WTC11 (cell line): ENCODE results near the gene AQP3. TPM values are rescaled to one million over a fixed set of nuclear protein-coding genes. Genes with fewer than 3 reads are reported as not detected.

Source experiments
- ATAC-seq: fragments of 200-7000 bp; cut with Tn5 transposase; 2 replicates; pipeline ENCODE4 v1.10.0; 2021; ENCODE audit warnings: mild to moderate bottlenecking, moderate library complexity
- CTCF ChIA-PET: fragments of 300-600 bp; sonication (Branson Sonifier 250); formaldehyde crosslinking; loops from one replicate; lab custom pipeline; 2021; ENCODE audit warnings: antibody characterized with exemption; lab: Charles Lee
- POLR2A ChIA-PET: fragments of 350-600 bp; sonication (Branson Sonifier 250); formaldehyde crosslinking; loops from one replicate; lab custom pipeline; 2021; ENCODE audit warnings: antibody characterized with exemption; lab: Charles Lee
- DNase-seq: peaks from one replicate; pipeline ENCODE4 v3.0.0; 2021; ENCODE audit warnings: low spot score
- H3K27ac Mint-ChIP-seq: 2 replicates; pipeline ENCODE4 v1.8.0; 2021; ENCODE audit warnings: mixed read lengths
- H3K27me3 Mint-ChIP-seq: 2 replicates; pipeline ENCODE4 v1.8.0; 2021; ENCODE audit warnings: low read depth, mild to moderate bottlenecking, moderate library complexity, mixed read lengths
- H3K36me3 Mint-ChIP-seq: 2 replicates; pipeline ENCODE4 v1.8.0; 2021; ENCODE audit warnings: mixed read lengths
- H3K4me1 Mint-ChIP-seq: 2 replicates; pipeline ENCODE4 v1.8.0; 2022; ENCODE audit warnings: mixed read lengths
- H3K4me3 Mint-ChIP-seq: 2 replicates; pipeline ENCODE4 v1.8.0; 2021; ENCODE audit warnings: mild to moderate bottlenecking, moderate library complexity, mixed read lengths
- H3K9me3 Mint-ChIP-seq: 2 replicates; pipeline ENCODE4 v1.8.0; 2021; ENCODE audit warnings: mixed read lengths
- ELF4 ChIP-seq: sonication (generic); formaldehyde crosslinking; IDR thresholded peaks from 2 replicates; pipeline ENCODE4 v1.8.1; 2022; ENCODE audit warnings: low read depth, mild to moderate bottlenecking, moderate library complexity, missing genetic modification reagents
- HMGA2 ChIP-seq: fragments of 250-450 bp; sonication (Bioruptor Pico); IDR thresholded peaks from 2 replicates; pipeline ENCODE4 v1.4.0; 2021; ENCODE audit warnings: mild to moderate bottlenecking, moderate library complexity
- NR1H2 ChIP-seq: sonication (generic); formaldehyde crosslinking; IDR thresholded peaks from 2 replicates; pipeline ENCODE4 v1.9.0; 2021; ENCODE audit warnings: mild to moderate bottlenecking, moderate library complexity, missing genetic modification reagents
- PRRX2 ChIP-seq: fragments of 250-450 bp; sonication (Bioruptor Pico); IDR thresholded peaks from 2 replicates; pipeline ENCODE4 v1.8.0; 2021; ENCODE audit warnings: mild to moderate bottlenecking
- TP53 ChIP-seq: sonication (generic); formaldehyde crosslinking; IDR thresholded peaks from 2 replicates; pipeline ENCODE4 v1.8.1; 2023; ENCODE audit warnings: mild to moderate bottlenecking, missing genetic modification reagents
- ZBTB21 ChIP-seq: sonication (generic); formaldehyde crosslinking; IDR thresholded peaks from 2 replicates; pipeline ENCODE4 v1.8.1; 2023; ENCODE audit warnings: mild to moderate bottlenecking, missing genetic modification reagents, borderline replicate concordance
- total RNA-seq: library from RNA; stranded (reverse); gene quantifications from 3 replicates; pipeline ENCODE4 v1.2.3, GENCODE V29; 2021
- TF ChIP-seq, protein P1 (sequence below): fragments of 250-450 bp; sonication (Bioruptor Pico); IDR thresholded peaks from 2 replicates; pipeline ENCODE4 v1.9.0; 2021; ENCODE audit warnings: mild to moderate bottlenecking
- TF ChIP-seq, protein P2 (sequence below): sonication (generic); formaldehyde crosslinking; IDR thresholded peaks from 2 replicates; pipeline ENCODE4 v1.8.1; 2022; ENCODE audit warnings: mild to moderate bottlenecking, moderate library complexity, missing genetic modification reagents
- TF ChIP-seq, protein P3 (sequence below): sonication (generic); formaldehyde crosslinking; IDR thresholded peaks from 2 replicates; pipeline ENCODE4 v1.8.1; 2023; ENCODE audit warnings: mild to moderate bottlenecking, missing genetic modification reagents, moderate library complexity
- TF ChIP-seq, protein P4 (sequence below): sonication (generic); formaldehyde crosslinking; IDR thresholded peaks from 2 replicates; pipeline ENCODE4 v1.8.1; 2022; ENCODE audit warnings: mild to moderate bottlenecking, missing genetic modification reagents, moderate library complexity, borderline replicate concordance
- TF ChIP-seq, protein P5 (sequence below): sonication (generic); formaldehyde crosslinking; IDR thresholded peaks from 2 replicates; pipeline ENCODE4 v1.8.1; 2022; ENCODE audit warnings: low read depth, missing genetic modification reagents, borderline replicate concordance
- TF ChIP-seq, protein P6 (sequence below): sonication (generic); formaldehyde crosslinking; IDR thresholded peaks from 2 replicates; pipeline ENCODE4 v1.8.1; 2022; ENCODE audit warnings: missing genetic modification reagents, borderline replicate concordance
- TF ChIP-seq, protein P7 (sequence below): sonication (generic); formaldehyde crosslinking; IDR thresholded peaks from 2 replicates; pipeline ENCODE4 v1.8.1; 2023; ENCODE audit warnings: mild to moderate bottlenecking, missing genetic modification reagents, borderline replicate concordance
- TF ChIP-seq, protein P8 (sequence below): sonication (generic); formaldehyde crosslinking; IDR thresholded peaks from 2 replicates; pipeline ENCODE4 v1.8.0; 2022; ENCODE audit warnings: missing genetic modification reagents

The AQP3 gene
- total RNA-seq, 1 experiment from 2014 or later, result 3.0 TPM

DNA sequence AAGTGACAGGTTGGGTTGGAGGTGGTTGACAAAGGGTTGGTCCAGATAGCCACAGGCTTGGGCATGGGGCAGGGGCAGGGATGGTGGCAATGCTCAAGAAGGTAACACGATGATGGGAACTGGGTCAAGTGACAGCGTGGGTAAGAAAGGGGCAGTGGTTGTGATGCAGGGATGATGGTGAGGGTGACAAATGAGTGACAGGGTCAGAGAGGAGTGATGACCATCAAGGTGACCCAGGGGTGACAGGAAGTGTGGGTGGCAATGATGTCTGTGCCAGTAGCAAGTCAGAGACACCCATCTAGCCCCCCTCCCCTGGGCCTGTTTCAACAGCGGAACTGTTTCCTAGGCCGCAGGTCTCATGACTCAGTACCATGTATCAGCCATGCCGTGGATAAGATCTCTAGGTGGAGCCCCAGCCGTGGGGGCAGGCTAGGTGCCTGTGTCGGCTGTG lies 20.5 kb downstream of the AQP3 start:
- Mint-ChIP-seq H3K27ac (no peak overlapping the region), H3K4me1 (no peaks in the 10 kb centered on the region), H3K27me3 (no peaks in the 10 kb centered on the region), H3K36me3 (no peaks in the 10 kb centered on the region), H3K9me3 (no peaks in the 10 kb centered on the region), H3K4me3 (no peak overlapping the region)
- no peak for DNase-seq
- TF ChIP-seq HMGA2 (CRISPR knock-in tag), result no peak
- no peak for TF ChIP-seq PRRX2
- TF ChIP-seq TP53 (CRISPR knock-in tag), result no peak
- TF ChIP-seq, protein P1, sequence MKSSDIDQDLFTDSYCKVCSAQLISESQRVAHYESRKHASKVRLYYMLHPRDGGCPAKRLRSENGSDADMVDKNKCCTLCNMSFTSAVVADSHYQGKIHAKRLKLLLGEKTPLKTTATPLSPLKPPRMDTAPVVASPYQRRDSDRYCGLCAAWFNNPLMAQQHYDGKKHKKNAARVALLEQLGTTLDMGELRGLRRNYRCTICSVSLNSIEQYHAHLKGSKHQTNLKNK, result no peak
- TF ChIP-seq, protein P2, sequence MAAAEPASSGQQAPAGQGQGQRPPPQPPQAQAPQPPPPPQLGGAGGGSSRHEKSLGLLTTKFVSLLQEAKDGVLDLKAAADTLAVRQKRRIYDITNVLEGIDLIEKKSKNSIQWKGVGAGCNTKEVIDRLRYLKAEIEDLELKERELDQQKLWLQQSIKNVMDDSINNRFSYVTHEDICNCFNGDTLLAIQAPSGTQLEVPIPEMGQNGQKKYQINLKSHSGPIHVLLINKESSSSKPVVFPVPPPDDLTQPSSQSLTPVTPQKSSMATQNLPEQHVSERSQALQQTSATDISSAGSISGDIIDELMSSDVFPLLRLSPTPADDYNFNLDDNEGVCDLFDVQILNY (CRISPR knock-in tag), result no peak
- TF ChIP-seq, protein P3, sequence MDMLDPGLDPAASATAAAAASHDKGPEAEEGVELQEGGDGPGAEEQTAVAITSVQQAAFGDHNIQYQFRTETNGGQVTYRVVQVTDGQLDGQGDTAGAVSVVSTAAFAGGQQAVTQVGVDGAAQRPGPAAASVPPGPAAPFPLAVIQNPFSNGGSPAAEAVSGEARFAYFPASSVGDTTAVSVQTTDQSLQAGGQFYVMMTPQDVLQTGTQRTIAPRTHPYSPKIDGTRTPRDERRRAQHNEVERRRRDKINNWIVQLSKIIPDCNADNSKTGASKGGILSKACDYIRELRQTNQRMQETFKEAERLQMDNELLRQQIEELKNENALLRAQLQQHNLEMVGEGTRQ (CRISPR knock-in tag), result no peak
- TF ChIP-seq, protein P4, sequence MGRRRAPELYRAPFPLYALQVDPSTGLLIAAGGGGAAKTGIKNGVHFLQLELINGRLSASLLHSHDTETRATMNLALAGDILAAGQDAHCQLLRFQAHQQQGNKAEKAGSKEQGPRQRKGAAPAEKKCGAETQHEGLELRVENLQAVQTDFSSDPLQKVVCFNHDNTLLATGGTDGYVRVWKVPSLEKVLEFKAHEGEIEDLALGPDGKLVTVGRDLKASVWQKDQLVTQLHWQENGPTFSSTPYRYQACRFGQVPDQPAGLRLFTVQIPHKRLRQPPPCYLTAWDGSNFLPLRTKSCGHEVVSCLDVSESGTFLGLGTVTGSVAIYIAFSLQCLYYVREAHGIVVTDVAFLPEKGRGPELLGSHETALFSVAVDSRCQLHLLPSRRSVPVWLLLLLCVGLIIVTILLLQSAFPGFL (CRISPR knock-in tag), result no peak
- TF ChIP-seq ZBTB21, result no peak
- TF ChIP-seq ELF4 (CRISPR knock-in tag), result no peak
- TF ChIP-seq, protein P5, sequence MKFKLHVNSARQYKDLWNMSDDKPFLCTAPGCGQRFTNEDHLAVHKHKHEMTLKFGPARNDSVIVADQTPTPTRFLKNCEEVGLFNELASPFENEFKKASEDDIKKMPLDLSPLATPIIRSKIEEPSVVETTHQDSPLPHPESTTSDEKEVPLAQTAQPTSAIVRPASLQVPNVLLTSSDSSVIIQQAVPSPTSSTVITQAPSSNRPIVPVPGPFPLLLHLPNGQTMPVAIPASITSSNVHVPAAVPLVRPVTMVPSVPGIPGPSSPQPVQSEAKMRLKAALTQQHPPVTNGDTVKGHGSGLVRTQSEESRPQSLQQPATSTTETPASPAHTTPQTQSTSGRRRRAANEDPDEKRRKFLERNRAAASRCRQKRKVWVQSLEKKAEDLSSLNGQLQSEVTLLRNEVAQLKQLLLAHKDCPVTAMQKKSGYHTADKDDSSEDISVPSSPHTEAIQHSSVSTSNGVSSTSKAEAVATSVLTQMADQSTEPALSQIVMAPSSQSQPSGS (CRISPR knock-in tag), result no peak
- TF ChIP-seq, protein P6, sequence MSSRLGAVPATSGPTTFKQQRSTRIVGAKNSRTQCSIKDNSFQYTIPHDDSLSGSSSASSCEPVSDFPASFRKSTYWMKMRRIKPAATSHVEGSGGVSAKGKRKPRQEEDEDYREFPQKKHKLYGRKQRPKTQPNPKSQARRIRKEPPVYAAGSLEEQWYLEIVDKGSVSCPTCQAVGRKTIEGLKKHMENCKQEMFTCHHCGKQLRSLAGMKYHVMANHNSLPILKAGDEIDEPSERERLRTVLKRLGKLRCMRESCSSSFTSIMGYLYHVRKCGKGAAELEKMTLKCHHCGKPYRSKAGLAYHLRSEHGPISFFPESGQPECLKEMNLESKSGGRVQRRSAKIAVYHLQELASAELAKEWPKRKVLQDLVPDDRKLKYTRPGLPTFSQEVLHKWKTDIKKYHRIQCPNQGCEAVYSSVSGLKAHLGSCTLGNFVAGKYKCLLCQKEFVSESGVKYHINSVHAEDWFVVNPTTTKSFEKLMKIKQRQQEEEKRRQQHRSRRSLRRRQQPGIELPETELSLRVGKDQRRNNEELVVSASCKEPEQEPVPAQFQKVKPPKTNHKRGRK (CRISPR knock-in tag), result no peak
- TF ChIP-seq, protein P7, sequence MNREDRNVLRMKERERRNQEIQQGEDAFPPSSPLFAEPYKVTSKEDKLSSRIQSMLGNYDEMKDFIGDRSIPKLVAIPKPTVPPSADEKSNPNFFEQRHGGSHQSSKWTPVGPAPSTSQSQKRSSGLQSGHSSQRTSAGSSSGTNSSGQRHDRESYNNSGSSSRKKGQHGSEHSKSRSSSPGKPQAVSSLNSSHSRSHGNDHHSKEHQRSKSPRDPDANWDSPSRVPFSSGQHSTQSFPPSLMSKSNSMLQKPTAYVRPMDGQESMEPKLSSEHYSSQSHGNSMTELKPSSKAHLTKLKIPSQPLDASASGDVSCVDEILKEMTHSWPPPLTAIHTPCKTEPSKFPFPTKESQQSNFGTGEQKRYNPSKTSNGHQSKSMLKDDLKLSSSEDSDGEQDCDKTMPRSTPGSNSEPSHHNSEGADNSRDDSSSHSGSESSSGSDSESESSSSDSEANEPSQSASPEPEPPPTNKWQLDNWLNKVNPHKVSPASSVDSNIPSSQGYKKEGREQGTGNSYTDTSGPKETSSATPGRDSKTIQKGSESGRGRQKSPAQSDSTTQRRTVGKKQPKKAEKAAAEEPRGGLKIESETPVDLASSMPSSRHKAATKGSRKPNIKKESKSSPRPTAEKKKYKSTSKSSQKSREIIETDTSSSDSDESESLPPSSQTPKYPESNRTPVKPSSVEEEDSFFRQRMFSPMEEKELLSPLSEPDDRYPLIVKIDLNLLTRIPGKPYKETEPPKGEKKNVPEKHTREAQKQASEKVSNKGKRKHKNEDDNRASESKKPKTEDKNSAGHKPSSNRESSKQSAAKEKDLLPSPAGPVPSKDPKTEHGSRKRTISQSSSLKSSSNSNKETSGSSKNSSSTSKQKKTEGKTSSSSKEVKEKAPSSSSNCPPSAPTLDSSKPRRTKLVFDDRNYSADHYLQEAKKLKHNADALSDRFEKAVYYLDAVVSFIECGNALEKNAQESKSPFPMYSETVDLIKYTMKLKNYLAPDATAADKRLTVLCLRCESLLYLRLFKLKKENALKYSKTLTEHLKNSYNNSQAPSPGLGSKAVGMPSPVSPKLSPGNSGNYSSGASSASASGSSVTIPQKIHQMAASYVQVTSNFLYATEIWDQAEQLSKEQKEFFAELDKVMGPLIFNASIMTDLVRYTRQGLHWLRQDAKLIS (CRISPR knock-in tag), result no peak
- no peak for TF ChIP-seq NR1H2 (CRISPR knock-in tag)
- TF ChIP-seq, protein P8, sequence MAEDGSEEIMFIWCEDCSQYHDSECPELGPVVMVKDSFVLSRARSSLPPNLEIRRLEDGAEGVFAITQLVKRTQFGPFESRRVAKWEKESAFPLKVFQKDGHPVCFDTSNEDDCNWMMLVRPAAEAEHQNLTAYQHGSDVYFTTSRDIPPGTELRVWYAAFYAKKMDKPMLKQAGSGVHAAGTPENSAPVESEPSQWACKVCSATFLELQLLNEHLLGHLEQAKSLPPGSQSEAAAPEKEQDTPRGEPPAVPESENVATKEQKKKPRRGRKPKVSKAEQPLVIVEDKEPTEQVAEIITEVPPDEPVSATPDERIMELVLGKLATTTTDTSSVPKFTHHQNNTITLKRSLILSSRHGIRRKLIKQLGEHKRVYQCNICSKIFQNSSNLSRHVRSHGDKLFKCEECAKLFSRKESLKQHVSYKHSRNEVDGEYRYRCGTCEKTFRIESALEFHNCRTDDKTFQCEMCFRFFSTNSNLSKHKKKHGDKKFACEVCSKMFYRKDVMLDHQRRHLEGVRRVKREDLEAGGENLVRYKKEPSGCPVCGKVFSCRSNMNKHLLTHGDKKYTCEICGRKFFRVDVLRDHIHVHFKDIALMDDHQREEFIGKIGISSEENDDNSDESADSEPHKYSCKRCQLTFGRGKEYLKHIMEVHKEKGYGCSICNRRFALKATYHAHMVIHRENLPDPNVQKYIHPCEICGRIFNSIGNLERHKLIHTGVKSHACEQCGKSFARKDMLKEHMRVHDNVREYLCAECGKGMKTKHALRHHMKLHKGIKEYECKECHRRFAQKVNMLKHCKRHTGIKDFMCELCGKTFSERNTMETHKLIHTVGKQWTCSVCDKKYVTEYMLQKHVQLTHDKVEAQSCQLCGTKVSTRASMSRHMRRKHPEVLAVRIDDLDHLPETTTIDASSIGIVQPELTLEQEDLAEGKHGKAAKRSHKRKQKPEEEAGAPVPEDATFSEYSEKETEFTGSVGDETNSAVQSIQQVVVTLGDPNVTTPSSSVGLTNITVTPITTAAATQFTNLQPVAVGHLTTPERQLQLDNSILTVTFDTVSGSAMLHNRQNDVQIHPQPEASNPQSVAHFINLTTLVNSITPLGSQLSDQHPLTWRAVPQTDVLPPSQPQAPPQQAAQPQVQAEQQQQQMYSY (CRISPR knock-in tag), result no peak
- CTCF ChIA-PET, result interaction anchor here (0.6 to 1.6 kb wide), 5 partner anchors 11 to 449 kb away, joined by 3 to 7 read pairs (median 5); partner anchors contain the start of gene AQP3
- POLR2A ChIA-PET, result no interaction called here
- no peak for ATAC-seq
